GM19240 (cell line): Measurements from ENCODE around the gene HOXD4.

ENCODE experiments used
- DNase-seq: peaks from one replicate; pipeline ENCODE4 v3.0.0; 2011; ENCODE audit warnings: low spot score; ENCODE audit not compliant: insufficient read length

The HOXD4 gene

GRCh38 chr2:176170602-176171305, 19.4 kb downstream of the HOXD4 start:
- no peak for DNase-seq

GRCh38 chr2:176171351-176172006, 20.1 kb downstream of the HOXD4 start:
- no peak for DNase-seq

- DNase-seq = no peak
Measured at GRCh38 chr2:176172007-176172894, 20.9 kb downstream of the HOXD4 start.

GRCh38 chr2:176172895-176173566, 21.7 kb downstream of the HOXD4 start:
- no peak for DNase-seq

GRCh38 chr2:176173567-176174381, 22.4 kb downstream of the HOXD4 start:
- DNase-seq = no peak

- no peak for DNase-seq
Measured at GRCh38 chr2:176174382-176174823, 23.1 kb downstream of the HOXD4 start.

- no peak for DNase-seq
Measured at GRCh38 chr2:176174824-176175708, 23.7 kb downstream of the HOXD4 start.

GRCh38 chr2:176175709-176176607, 24.6 kb downstream of the HOXD4 start:
- DNase-seq = no peak

- no peak for DNase-seq
Measured at GRCh38 chr2:176177580-176178037, 26.3 kb downstream of the HOXD4 start.

- DNase-seq = no peak
Measured at GRCh38 chr2:176178038-176178756, 26.8 kb downstream of the HOXD4 start.

- no peak for DNase-seq
Measured at GRCh38 chr2:176178757-176179295, 27.5 kb downstream of the HOXD4 start.

- no peak for DNase-seq
Measured at GRCh38 chr2:176181551-176181950, 30.2 kb downstream of the HOXD4 start.

GRCh38 chr2:176182671-176183070, 31.3 kb downstream of the HOXD4 start:
- no peak for DNase-seq

- no peak for DNase-seq
Measured at GRCh38 chr2:176184749-176185148, 33.4 kb downstream of the HOXD4 start.

- no peak for DNase-seq
Measured at GRCh38 chr2:176186024-176186423, 34.7 kb downstream of the HOXD4 start.

- DNase-seq = no peak
Measured at GRCh38 chr2:176187200-176187898, 36.0 kb downstream of the HOXD4 start.
